ENCODE data around the gene ZNF470.

Gene ZNF470

GRCh38 chr19:56608274-56608964, 41.2 kb downstream of the ZNF470 start:
- DNase-seq (ENCODE audit: low read depth in 3 of 3), result no peak

DNA sequence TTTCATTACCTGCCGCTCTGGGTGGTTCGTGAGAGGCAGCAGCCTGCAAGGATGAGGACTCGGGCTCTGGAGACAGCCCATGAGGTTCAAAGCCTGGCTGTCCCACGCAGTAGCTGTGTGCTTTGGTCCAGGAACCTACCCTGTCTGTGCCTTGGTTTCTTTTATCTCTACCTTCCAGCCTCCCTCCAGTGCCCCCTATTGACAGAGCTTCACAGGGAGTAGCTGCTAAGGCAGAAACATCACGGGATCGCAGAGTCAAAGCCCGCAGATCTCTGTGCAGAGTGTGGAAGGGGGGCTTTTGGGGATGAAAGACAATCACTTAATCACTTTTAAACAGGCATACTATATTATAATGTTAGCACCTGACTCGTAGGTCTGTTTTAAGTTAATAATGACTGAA, 44.0 kb downstream of the ZNF470 start:
- DNase-seq (ENCODE audit: low read depth in 3 of 3), result no peak

DNA sequence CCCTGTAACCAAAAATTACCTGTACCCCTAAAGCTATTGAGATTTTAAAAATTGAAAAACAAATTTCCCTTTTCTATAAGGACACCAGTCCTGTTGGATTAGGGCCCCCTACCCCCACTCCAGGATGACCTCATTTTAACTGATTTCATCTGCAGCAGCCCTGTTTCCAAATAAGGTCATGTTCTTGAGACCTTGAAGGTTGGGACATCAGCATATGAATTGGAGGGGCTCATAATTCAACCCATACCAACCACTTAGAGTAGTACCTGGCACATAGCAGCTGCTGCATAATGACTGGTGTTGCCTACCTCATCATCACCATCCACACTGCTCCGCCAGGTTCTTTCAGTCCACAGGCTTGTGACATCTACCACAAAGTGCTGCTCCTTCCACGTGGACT, 45.5 kb downstream of the ZNF470 start:
- no peak for DNase-seq (ENCODE audit: low read depth in 3 of 3)

- DNase-seq (ENCODE audit: low read depth in 3 of 3), result no peak
Observed at GRCh38 chr19:56613639-56614038, 46.4 kb downstream of the ZNF470 start.

GRCh38 chr19:56617531-56617930, 50.3 kb downstream of the ZNF470 start:
- DNase-seq (ENCODE audit: low read depth in 3 of 3), result no peak

GRCh38 chr19:56619121-56619520, 51.9 kb downstream of the ZNF470 start:
- DNase-seq (ENCODE audit: low read depth in 3 of 3), result no peak

DNA sequence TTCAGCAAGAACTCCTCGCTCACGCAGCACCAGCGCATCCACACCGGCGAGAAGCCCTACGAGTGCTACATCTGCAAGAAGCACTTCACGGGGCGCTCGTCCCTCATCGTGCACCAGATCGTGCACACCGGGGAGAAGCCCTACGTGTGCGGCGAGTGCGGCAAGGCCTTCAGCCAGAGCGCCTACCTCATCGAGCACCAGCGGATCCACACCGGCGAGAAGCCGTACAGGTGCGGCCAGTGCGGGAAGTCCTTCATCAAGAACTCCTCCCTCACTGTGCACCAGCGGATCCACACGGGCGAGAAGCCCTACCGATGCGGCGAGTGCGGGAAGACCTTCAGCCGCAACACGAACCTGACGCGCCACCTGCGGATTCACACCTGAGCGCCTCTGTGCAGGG, 55.1 kb downstream of the ZNF470 start:
- no peak for DNase-seq (ENCODE audit: low read depth in 3 of 3)

GRCh38 chr19:56623006-56623405, 55.7 kb downstream of the ZNF470 start:
- DNase-seq (ENCODE audit: low read depth in 3 of 3), result no peak

DNA sequence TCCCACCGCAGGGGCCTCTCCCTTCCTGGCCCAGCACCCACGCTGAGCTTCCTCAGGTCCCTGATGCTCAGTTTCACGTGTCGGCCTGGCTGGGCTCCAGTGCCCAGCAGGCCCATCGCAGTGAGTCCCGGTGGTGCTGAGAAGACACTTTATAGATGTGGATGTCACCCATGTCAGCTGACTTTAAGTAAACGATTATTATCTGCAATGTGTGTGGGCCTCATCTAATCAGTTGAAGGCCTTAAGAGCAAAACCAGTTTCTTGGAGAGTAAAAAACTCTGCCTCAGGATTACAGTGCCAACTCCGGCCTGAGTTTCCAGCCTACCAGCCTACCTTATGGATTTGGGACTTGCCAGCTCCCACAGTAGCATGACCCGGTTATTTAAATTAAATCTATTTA, 58.4 kb downstream of the ZNF470 start:
- no peak for DNase-seq (ENCODE audit: low read depth in 3 of 3)

- no peak for DNase-seq (ENCODE audit: low read depth in 3 of 3)
Observed at GRCh38 chr19:56633021-56633420, 65.8 kb downstream of the ZNF470 start.

GRCh38 chr19:56637976-56638555, 70.8 kb downstream of the ZNF470 start:
- no peak for DNase-seq (ENCODE audit: low read depth in 3 of 3)
